Panc1 (cell line): Measurements from ENCODE around the gene C19orf12. TPM values are rescaled to one million over a fixed set of nuclear protein-coding genes. Genes with fewer than 3 reads are reported as not detected.

Experiments
- ATAC-seq: fragments of 200-7000 bp; cut with Tn5 transposase; 2 replicates; pipeline ENCODE4 v1.9.1; 2020; ENCODE audit warnings: mild to moderate bottlenecking, moderate library complexity
- BruUV-seq: library from RNA; stranded (reverse); fragments of 400-500 nt; replicated peaks from 2 replicates; lab custom pipeline; 2021; lab: Mats Ljungman, UMichigan
- CTCF ChIA-PET: fragments of 300-600 bp; sonication (Branson Sonifier 250); formaldehyde crosslinking; loops from one replicate; lab custom pipeline; 2022; ENCODE audit warnings: antibody characterized with exemption; lab: Charles Lee
- POLR2A ChIA-PET: fragments of 300-600 bp; sonication (Branson Sonifier 250); formaldehyde crosslinking; loops from one replicate; lab custom pipeline; 2022; ENCODE audit warnings: antibody characterized with exemption; lab: Charles Lee
- DNase-seq: peaks from one replicate; pipeline ENCODE4 v3.0.0-alpha.2; 2010; ENCODE audit warnings: low read depth, low spot score
- H3K27ac ChIP-seq: 2 replicates; pipeline ENCODE4 v1.5.1; 2011; ENCODE audit warnings: mild to moderate bottlenecking, low read length, inconsistent platforms
- H3K27me3 ChIP-seq: fragments of 200-500 bp; sonication (Bioruptor generic); 2 replicates; pipeline ENCODE4 v1.6.0; 2014; ENCODE audit warnings: low read length, inconsistent platforms; ENCODE audit not compliant: control insufficient read depth, insufficient read depth
- H3K36me3 ChIP-seq: fragments of 200-500 bp; sonication (Bioruptor generic); 2 replicates; pipeline ENCODE4 v1.5.1; 2014; ENCODE audit warnings: inconsistent platforms, mild to moderate bottlenecking, low read length, moderate library complexity; ENCODE audit not compliant: control insufficient read depth, insufficient read depth
- H3K4me1 ChIP-seq: 2 replicates; pipeline ENCODE4 v1.5.1; 2011; ENCODE audit warnings: inconsistent platforms, mild to moderate bottlenecking, low read length, moderate library complexity; ENCODE audit not compliant: control insufficient read depth, insufficient read depth
- H3K4me3 ChIP-seq, 2 experiments: 2 replicates each; pipeline ENCODE4 v1.5.1; 2011 to 2012; ENCODE audit warnings: low read depth in 2 of 2, low read length in 2 of 2, mild to moderate bottlenecking in 2 of 2, inconsistent platforms in 1 of 2, moderate library complexity in 1 of 2
- H3K9me3 ChIP-seq: fragments of 200-500 bp; sonication (Bioruptor generic); 2 replicates; pipeline ENCODE4 v1.5.1; 2014; ENCODE audit warnings: low read depth, mild to moderate bottlenecking, inconsistent platforms, low read length, moderate library complexity; ENCODE audit not compliant: control insufficient read depth, insufficient read depth
- POLR2AphosphoS5 ChIP-seq: IDR thresholded peaks from 2 replicates; pipeline ENCODE4 v1.6.1; 2012; ENCODE audit warnings: mild to moderate bottlenecking, low read depth, low read length, moderate library complexity
- REST ChIP-seq, 2 experiments: IDR thresholded peaks; 2 replicates each; pipeline ENCODE4 v1.6.1; 2011 to 2012; ENCODE audit warnings: low read depth in 2 of 2, control low read depth in 1 of 2, low read length in 1 of 2, mild to moderate bottlenecking in 1 of 2, moderate library complexity in 1 of 2; ENCODE audit not compliant: insufficient read depth in 1 of 2
- SIN3A ChIP-seq: IDR thresholded peaks from 2 replicates; pipeline ENCODE4 v1.6.1; 2012; ENCODE audit warnings: low read depth, mild to moderate bottlenecking, low read length, moderate library complexity, borderline replicate concordance; ENCODE audit not compliant: insufficient read depth
- TCF7L2 ChIP-seq: IDR thresholded peaks from 2 replicates; pipeline ENCODE4 v1.6.1; 2011; ENCODE audit warnings: mild to moderate bottlenecking, low read depth, low read length, inconsistent platforms
- in situ Hi-C: cut with HindIII; loops from 2 replicates; pipeline ENCODE4 v1.10.0; 2016; ENCODE audit warnings: low sequenced_read_pairs, low pct_unique_long_range_greater_than_20kb
- intact Hi-C: fragments of 100-400 bp; cut with micrococcal nuclease; formaldehyde crosslinking; loops from one replicate; pipeline ENCODE4 v1.10.0; 2022; ENCODE audit not compliant: unreplicated experiment
- total RNA-seq: library from RNA; stranded (reverse); gene quantifications from one replicate; pipeline ENCODE4 v1.2.1, GENCODE V29; 2021; ENCODE audit not compliant: unreplicated experiment
- TF ChIP-seq, protein P1 (sequence below): fragments of 450-650 bp; IDR thresholded peaks from 2 replicates; pipeline ENCODE4 v1.5.1; 2017; ENCODE audit warnings: mild to moderate bottlenecking

Gene C19orf12
- total RNA-seq, 1 experiment from 2014 or later, result 43.4 TPM

DNA sequence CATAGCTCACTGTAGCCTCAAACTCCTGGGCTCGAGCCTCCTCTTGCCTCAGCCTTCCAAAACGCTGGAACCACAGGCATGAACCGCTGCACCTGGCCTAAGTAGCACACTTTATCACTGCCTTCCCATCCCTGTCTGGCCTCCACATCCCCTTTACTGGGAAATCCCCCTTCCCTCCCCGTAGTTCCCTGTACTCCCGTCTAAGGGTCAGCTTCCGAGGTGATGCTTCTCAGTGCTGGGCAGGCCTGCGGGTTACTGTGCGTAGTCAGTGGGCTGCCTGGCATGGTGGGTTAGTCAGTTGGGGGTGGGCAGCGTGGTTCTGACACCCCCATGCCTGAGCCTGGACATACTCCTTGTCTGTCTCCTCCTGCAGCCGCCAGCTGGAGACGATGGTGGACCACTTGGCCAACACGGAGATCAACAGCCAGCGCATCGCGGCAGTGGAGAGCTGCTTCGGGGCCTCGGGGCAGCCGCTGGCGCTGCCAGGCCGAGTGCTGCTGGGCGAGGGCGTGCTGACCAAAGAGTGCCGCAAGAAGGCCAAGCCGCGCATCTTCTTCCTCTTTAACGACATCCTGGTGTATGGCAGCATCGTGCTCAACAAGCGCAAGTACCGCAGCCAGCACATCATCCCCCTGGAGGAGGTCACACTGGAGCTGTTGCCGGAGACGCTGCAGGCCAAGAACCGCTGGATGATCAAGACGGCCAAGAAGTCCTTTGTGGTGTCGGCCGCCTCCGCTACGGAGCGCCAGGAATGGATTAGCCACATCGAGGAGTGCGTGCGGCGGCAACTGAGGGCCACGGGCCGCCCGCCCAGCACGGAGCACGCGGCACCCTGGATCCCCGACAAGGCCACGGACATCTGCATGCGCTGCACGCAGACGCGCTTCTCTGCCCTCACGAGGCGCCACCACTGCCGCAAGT, 41.4 kb downstream of the C19orf12 start:
- TF ChIP-seq TCF7L2, result no peak
- H3K9me3 ChIP-seq, result no peaks in the 10 kb centered on the region
- in situ Hi-C loops, result no loop called here
- no peaks in the 10 kb centered on the region for H3K36me3 ChIP-seq
- BruUV-seq, result no TSS peak
- ChIA-PET CTCF (interaction anchor here (0.6 kb wide), 1 partner anchor 61 kb away, joined by 3 read pairs; no protein-coding TSS in a partner anchor), POLR2A (interaction anchor here (0.6 to 0.7 kb wide), 2 partner anchors 41 to 49 kb away, joined by 3 to 4 read pairs; partner anchors contain the start of gene C19orf12)
- no peak overlapping the region for H3K4me3 ChIP-seq
- intact Hi-C loops, result no loop called here
- H3K27me3 ChIP-seq, result no peaks in the 10 kb centered on the region
- H3K4me1 ChIP-seq, result peaks cover 17% of the 10 kb centered on the region
- ATAC-seq (no peak), DNase-seq (no peak)
- H3K27ac ChIP-seq, result no peak overlapping the region

GRCh38 chr19:29672933-29673336, 42.1 kb downstream of the C19orf12 start:
- Histone ChIP-seq H3K4me1 (peaks cover 25% of the 10 kb centered on the region), H3K9me3 (no peaks in the 10 kb centered on the region), H3K36me3 (no peaks in the 10 kb centered on the region), H3K27me3 (no peaks in the 10 kb centered on the region), H3K4me3 (no peak overlapping the region), H3K27ac (no peak overlapping the region)
- no TSS peak for BruUV-seq
- intact Hi-C loops, result no loop called here
- in situ Hi-C loops, result no loop called here
- POLR2A ChIA-PET, result interaction anchor here (0.6 kb wide), 1 partner anchor 42 kb away, joined by 4 read pairs; the partner anchor contains the start of gene C19orf12
- ATAC-seq (no peak), DNase-seq (no peak)
- CTCF ChIA-PET, result interaction anchor here (0.6 kb wide), 1 partner anchor 60 kb away, joined by 3 read pairs; no protein-coding TSS in a partner anchor
- TF ChIP-seq REST (IDR thresholded peaks at IDR 0.05; ENCODE audit: insufficient read depth in 1 of 2, low read depth in 2 of 2, low read length in 1 of 2) (no peak), POLR2AphosphoS5 (no peak), SIN3A (no peak), TCF7L2 (no peak)
- TF ChIP-seq, protein P1, sequence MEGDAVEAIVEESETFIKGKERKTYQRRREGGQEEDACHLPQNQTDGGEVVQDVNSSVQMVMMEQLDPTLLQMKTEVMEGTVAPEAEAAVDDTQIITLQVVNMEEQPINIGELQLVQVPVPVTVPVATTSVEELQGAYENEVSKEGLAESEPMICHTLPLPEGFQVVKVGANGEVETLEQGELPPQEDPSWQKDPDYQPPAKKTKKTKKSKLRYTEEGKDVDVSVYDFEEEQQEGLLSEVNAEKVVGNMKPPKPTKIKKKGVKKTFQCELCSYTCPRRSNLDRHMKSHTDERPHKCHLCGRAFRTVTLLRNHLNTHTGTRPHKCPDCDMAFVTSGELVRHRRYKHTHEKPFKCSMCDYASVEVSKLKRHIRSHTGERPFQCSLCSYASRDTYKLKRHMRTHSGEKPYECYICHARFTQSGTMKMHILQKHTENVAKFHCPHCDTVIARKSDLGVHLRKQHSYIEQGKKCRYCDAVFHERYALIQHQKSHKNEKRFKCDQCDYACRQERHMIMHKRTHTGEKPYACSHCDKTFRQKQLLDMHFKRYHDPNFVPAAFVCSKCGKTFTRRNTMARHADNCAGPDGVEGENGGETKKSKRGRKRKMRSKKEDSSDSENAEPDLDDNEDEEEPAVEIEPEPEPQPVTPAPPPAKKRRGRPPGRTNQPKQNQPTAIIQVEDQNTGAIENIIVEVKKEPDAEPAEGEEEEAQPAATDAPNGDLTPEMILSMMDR, result no peak
